Measurements from ENCODE around the gene HYAL4.

HYAL4 gene

DNA sequence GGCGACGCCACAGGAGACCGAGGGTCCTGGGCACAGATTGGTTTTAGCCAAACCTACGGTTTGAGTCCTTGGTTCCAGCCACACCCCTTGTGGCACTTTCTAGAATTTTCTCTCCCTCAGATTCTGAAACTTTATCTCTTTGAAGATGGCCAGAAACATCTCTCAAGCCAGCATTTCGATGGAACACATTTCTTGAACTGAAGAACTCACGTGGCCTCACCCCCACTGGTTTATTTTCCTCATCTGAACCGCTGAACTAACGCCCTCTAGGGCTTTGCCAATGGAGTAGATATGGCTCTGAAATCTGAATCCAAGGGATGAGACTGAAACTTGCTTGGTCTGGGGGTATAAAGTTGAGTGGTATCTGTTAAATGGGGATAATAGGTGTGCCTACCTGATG is 73.3 kb downstream of the HYAL4 start:
- no peak for DNase-seq

DNA sequence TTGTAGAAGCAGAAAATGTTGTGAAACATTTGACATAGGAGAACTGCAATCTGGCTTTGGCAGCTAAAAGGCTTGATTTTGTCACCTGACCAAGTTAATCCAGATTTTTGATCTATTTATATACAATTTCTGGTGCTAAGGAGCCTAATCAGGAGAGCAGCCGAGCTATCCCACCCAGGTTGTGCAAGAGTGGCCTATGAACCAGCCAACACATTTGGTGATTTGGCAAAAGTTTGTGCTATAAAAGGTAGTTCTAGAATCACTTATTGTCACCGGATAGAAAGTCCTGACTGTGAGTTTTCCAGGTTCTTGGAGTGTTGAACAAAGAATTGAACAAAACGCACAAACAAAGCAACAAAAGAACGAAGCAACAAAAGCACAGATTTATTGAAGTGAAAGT is 78.6 kb downstream of the HYAL4 start:
- no peak for DNase-seq

DNA sequence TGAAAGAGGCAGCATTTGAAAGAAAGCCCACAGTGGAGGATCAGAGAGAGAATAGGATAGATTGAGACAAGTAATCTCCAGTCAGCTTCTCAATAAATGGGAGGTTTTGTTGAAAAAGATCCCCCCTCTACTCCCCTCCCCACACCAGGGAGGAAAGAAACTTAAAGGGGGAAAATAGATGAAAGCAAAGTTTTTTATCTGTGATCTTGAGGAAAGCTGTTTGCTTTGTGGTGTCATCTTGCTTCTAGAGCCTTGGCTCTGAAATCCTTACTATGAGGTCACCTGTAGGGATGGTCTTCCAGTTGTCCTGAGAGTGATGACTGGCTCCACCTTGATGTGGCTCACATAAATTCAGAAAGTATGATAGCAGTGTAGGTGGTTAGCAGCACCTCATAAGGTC is 80.0 kb downstream of the HYAL4 start, which contains the start of gene SPAM1:
Gene SPAM1 (plus strand): TSS at position 301 of the 400 bp plus-strand sequence. CDS start 28,330 bp downstream, outside the sequence.
- no peak for DNase-seq
